ENCODE measurements around the gene EGFL6.

Gene EGFL6

DNA sequence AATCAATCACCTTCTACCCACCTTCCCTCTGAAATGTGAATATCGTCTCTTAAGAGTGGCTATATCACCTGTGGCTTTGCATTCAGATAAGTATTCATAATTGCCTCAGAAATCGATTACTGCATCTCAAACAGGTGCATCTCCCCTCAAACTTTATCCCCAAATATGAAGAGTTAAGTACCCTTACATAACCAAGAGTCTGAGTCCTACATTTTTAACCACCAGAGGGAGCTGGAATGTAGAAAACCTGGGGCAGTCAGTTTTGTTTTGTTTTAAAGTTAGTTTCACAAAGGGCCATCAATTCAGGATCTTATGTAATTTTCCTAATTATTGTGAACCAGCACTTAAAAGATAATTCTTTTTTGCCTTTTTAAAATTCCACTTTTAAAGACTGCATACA, 89.2 kb downstream of the EGFL6 start:
- peak; percentile 26 for DNase-seq (ENCODE audit: low read depth)
- TF ChIP-seq, protein P1, sequence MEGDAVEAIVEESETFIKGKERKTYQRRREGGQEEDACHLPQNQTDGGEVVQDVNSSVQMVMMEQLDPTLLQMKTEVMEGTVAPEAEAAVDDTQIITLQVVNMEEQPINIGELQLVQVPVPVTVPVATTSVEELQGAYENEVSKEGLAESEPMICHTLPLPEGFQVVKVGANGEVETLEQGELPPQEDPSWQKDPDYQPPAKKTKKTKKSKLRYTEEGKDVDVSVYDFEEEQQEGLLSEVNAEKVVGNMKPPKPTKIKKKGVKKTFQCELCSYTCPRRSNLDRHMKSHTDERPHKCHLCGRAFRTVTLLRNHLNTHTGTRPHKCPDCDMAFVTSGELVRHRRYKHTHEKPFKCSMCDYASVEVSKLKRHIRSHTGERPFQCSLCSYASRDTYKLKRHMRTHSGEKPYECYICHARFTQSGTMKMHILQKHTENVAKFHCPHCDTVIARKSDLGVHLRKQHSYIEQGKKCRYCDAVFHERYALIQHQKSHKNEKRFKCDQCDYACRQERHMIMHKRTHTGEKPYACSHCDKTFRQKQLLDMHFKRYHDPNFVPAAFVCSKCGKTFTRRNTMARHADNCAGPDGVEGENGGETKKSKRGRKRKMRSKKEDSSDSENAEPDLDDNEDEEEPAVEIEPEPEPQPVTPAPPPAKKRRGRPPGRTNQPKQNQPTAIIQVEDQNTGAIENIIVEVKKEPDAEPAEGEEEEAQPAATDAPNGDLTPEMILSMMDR (IDR thresholded peaks at IDR 0.05; ENCODE audit: low read depth, low read length, missing control alignments), result peak; percentile 38
- no peak overlapping the region for H3K4me3 ChIP-seq (ENCODE audit: low read depth, low read length)

DNA sequence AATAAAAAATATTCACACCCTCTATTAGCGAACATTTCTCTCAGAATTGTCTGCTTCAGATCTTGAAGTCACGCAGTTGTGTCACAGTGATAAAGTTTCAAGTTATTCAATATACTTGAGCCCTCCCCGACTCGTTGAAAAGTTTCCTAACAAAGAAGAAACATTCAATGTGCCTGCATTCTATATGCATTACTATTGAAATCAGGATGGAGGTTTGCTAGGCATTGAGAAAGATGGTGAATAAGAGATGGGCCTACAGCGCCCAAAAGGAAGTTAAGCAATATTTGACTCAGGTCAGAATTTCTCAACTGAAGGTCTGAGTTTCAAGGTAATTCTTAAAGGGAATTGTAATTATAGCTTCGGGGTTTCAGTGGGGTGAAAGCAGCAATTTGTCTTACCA, 89.7 kb downstream of the EGFL6 start:
- no peak overlapping the region for H3K4me3 ChIP-seq (ENCODE audit: low read depth, low read length)
- TF ChIP-seq, protein P1 (IDR thresholded peaks at IDR 0.05; ENCODE audit: low read depth, low read length, missing control alignments), result no peak
- no peak for DNase-seq (ENCODE audit: low read depth)

- no peak for DNase-seq (ENCODE audit: low read depth)
- H3K4me3 ChIP-seq (ENCODE audit: low read depth, low read length), result peak overlapping the region; percentile 44
- TF ChIP-seq, protein P1 (IDR thresholded peaks at IDR 0.05; ENCODE audit: low read depth, low read length, missing control alignments), result no peak
Measured at GRCh38 chrX:13661735-13662288, 92.4 kb downstream of the EGFL6 start.

- no peak for DNase-seq (ENCODE audit: low read depth)
- peak overlapping the region; percentile 44; the same call in 1 of the 2 replicates for H3K4me3 ChIP-seq (ENCODE audit: low read depth, low read length)
- TF ChIP-seq, protein P1 (IDR thresholded peaks at IDR 0.05; ENCODE audit: low read depth, low read length, missing control alignments), result no peak
Measured at GRCh38 chrX:13662355-13662791, 93.0 kb downstream of the EGFL6 start.

GRCh38 chrX:13664020-13664419, 94.6 kb downstream of the EGFL6 start:
- no peak overlapping the region for H3K4me3 ChIP-seq (ENCODE audit: low read depth, low read length)
- TF ChIP-seq, protein P1 (IDR thresholded peaks at IDR 0.05; ENCODE audit: low read depth, low read length, missing control alignments), result no peak
- DNase-seq (ENCODE audit: low read depth), result no peak

GRCh38 chrX:13666836-13667235, 97.4 kb downstream of the EGFL6 start:
- no peak overlapping the region for H3K4me3 ChIP-seq (ENCODE audit: low read depth, low read length)
- TF ChIP-seq, protein P1 (IDR thresholded peaks at IDR 0.05; ENCODE audit: low read depth, low read length, missing control alignments), result no peak

DNA sequence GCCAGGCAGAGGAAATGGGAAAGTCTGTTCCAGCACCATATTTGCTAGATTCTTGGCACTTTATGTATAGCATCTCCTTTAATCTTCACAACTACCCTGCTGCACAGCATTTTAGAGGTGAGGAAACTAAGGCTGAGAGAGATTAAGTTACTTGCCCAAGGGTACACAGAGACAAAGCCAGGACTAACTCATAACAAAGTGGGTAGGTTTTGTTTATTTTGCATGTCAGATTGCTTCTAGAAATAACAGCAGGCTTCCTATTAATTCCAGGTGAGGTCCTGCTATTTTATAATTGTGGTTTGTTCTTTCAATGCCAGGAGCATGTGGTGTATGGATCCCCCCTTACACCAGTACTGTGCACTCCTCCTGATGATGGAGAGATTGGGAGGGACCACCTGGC, 98.5 kb downstream of the EGFL6 start:
- TF ChIP-seq, protein P1 (IDR thresholded peaks at IDR 0.05; ENCODE audit: low read depth, low read length, missing control alignments), result no peak
- no peak for DNase-seq (ENCODE audit: low read depth)
- no peak overlapping the region for H3K4me3 ChIP-seq (ENCODE audit: low read depth, low read length)

More at GRCh38 chrX:13666836-13667235, 97.4 kb downstream of the EGFL6 start:
- DNase-seq (ENCODE audit: low read depth), result no peak
